ENCODE measurements around the gene HACE1. TPM values are rescaled to one million over a fixed set of nuclear protein-coding genes. Genes with fewer than 3 reads are reported as not detected.

HACE1 gene
- total RNA-seq, 1 experiment from 2014 or later, result 4.3 TPM

GRCh38 chr6:104766595-104766994 lies 93.1 kb downstream of the HACE1 start:
- H3K9me2 ChIP-seq (replicated peaks; ENCODE audit: low read length), result no peaks in the 10 kb centered on the region
- no peak overlapping the region for H3K9ac ChIP-seq (ENCODE audit: low read length)
- intact Hi-C loops (cut with micrococcal nuclease), result no loop called here
- H3K36me3 ChIP-seq (ENCODE audit: low read depth, low read length), result no peaks in the 10 kb centered on the region
- H2AFZ ChIP-seq (ENCODE audit: low read length), result no peak overlapping the region
- H3K9me3 ChIP-seq (ENCODE audit: low read length), result no peaks in the 10 kb centered on the region
- no TSS peak for BruUV-seq (replicated peaks)
- no peak overlapping the region for H3K4me3 ChIP-seq (ENCODE audit: low read length)
- H3F3A ChIP-seq (ENCODE audit: low read length, unreplicated experiment), result no peaks in the 10 kb centered on the region
- no peaks in the 10 kb centered on the region for H3K4me1 ChIP-seq (ENCODE audit: insufficient read depth, low read length)
- TF ChIP-seq EZH2 (IDR thresholded peaks at IDR 0.05; ENCODE audit: low read length, unreplicated experiment) (no peak), EZH2phosphoT487 (IDR thresholded peaks at IDR 0.05; ENCODE audit: borderline replicate concordance, low read length) (no peak), CTCF (conservative IDR thresholded peaks at IDR 0.05; ENCODE audit: low read depth, low read length) (no peak)
- CTCF ChIA-PET, result no interaction called here
- POLR2A ChIA-PET (ENCODE audit: unreplicated experiment), result no interaction called here
- ATAC-seq (no peak), DNase-seq (no peak)
- no peak overlapping the region for H3K27ac ChIP-seq (ENCODE audit: low read length)
- no peak overlapping the region for H3K4me2 ChIP-seq (ENCODE audit: low read length)
- H4K20me1 ChIP-seq (ENCODE audit: low read length), result no peaks in the 10 kb centered on the region
- H3K27me3 ChIP-seq (ENCODE audit: low read length), result no peaks in the 10 kb centered on the region
- no peaks in the 10 kb centered on the region for H3K79me2 ChIP-seq (ENCODE audit: low read length)

DNA sequence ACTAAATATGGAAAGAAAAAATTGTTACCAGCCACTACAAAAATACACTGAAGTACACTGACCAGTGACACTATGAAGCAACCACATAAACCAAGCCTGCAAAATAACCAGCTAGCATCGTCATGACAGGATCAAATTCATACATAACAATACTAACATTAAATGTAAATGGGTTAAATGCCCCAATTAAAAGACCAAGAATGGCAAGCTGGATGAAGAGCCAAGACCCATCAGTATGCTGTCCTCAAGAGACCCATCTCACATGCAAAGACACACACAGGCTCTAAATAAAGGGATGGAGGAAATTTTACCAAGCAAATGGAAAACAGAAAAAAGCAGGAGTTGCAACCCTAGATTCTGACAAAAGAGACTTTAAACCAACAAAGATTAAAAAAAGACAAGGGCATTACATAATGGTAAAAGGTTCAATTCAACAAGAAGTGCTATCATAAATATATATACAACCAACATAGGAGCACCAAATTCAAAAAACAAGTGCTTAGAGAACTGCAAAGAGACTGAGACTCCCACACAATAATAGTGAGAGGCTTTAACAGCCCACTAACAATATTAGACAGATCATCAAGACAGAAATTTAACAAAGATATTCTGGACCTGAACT lies 104.8 kb downstream of the HACE1 start:
- DNase-seq, result no peak
- Histone ChIP-seq H4K20me1 (ENCODE audit: low read length) (no peaks in the 10 kb centered on the region), H3K9me3 (ENCODE audit: low read length) (no peaks in the 10 kb centered on the region), H2AFZ (ENCODE audit: low read length) (no peak overlapping the region), H3K9me2 (replicated peaks; ENCODE audit: low read length) (no peaks in the 10 kb centered on the region), H3K4me3 (ENCODE audit: low read length) (no peak overlapping the region), H3K9ac (ENCODE audit: low read length) (no peak overlapping the region), H3K27ac (ENCODE audit: low read length) (no peak overlapping the region), H3F3A (ENCODE audit: low read length, unreplicated experiment) (no peaks in the 10 kb centered on the region), H3K79me2 (ENCODE audit: low read length) (no peaks in the 10 kb centered on the region), H3K4me1 (ENCODE audit: insufficient read depth, low read length) (no peaks in the 10 kb centered on the region), H3K36me3 (ENCODE audit: low read depth, low read length) (no peaks in the 10 kb centered on the region), H3K27me3 (ENCODE audit: low read length) (no peaks in the 10 kb centered on the region), H3K4me2 (ENCODE audit: low read length) (no peak overlapping the region)
- ATAC-seq, result no peak
- intact Hi-C loops (cut with micrococcal nuclease), result no loop called here
- ChIA-PET POLR2A (ENCODE audit: unreplicated experiment) (no interaction called here), CTCF (no interaction called here)
- no TSS peak for BruUV-seq (replicated peaks)
- no peak for TF ChIP-seq CTCF (conservative IDR thresholded peaks at IDR 0.05; ENCODE audit: low read depth, low read length)
- no peak for TF ChIP-seq EZH2phosphoT487 (IDR thresholded peaks at IDR 0.05; ENCODE audit: borderline replicate concordance, low read length)
- no peak for TF ChIP-seq EZH2 (IDR thresholded peaks at IDR 0.05; ENCODE audit: low read length, unreplicated experiment)

DNA sequence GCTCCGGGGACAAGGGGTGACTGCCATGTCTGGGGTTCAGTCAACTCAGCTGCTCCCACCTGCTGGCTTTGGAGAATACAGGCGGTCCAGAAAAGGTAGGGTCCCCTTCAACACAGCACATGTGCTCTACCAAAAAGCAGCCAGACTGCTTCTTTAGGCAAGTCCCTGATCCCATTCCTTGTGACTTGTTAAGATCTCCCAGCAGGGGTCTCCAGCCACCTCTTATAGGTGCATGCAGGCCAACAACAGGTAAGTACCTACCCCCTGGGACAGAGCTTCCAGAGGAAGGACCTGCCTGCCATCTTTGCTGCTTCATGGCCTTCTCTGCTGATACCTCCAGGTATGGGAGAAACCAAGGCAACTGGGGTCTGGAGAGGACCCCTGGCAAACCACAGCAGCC lies 106.5 kb downstream of the HACE1 start:
- Histone ChIP-seq H3K36me3 (ENCODE audit: low read depth, low read length) (no peaks in the 10 kb centered on the region), H2AFZ (ENCODE audit: low read length) (no peak overlapping the region), H3K79me2 (ENCODE audit: low read length) (no peaks in the 10 kb centered on the region), H3K4me2 (ENCODE audit: low read length) (no peak overlapping the region), H3K9me2 (replicated peaks; ENCODE audit: low read length) (no peaks in the 10 kb centered on the region), H3K27me3 (ENCODE audit: low read length) (no peaks in the 10 kb centered on the region), H4K20me1 (ENCODE audit: low read length) (no peaks in the 10 kb centered on the region), H3K27ac (ENCODE audit: low read length) (no peak overlapping the region), H3K9me3 (ENCODE audit: low read length) (no peaks in the 10 kb centered on the region), H3K4me3 (ENCODE audit: low read length) (no peak overlapping the region), H3K4me1 (ENCODE audit: insufficient read depth, low read length) (no peaks in the 10 kb centered on the region), H3F3A (ENCODE audit: low read length, unreplicated experiment) (no peaks in the 10 kb centered on the region), H3K9ac (ENCODE audit: low read length) (no peak overlapping the region)
- ChIA-PET POLR2A (ENCODE audit: unreplicated experiment) (no interaction called here), CTCF (no interaction called here)
- ATAC-seq (no peak), DNase-seq (no peak)
- no TSS peak for BruUV-seq (replicated peaks)
- intact Hi-C loops (cut with micrococcal nuclease), result no loop called here
- TF ChIP-seq EZH2phosphoT487 (IDR thresholded peaks at IDR 0.05; ENCODE audit: borderline replicate concordance, low read length) (no peak), CTCF (conservative IDR thresholded peaks at IDR 0.05; ENCODE audit: low read depth, low read length) (no peak), EZH2 (IDR thresholded peaks at IDR 0.05; ENCODE audit: low read length, unreplicated experiment) (no peak)

Data from PC-3 (cell line).